NT2/D1 (cell line): ENCODE measurements around the gene METTL21A.
"Not testable (repeated sequence)": the region's sequence is repeated elsewhere in the genome, so short reads cannot be mapped to it uniquely, and the experiment has no call there.

ENCODE experiments used
- DNase-seq: peaks from one replicate; pipeline ENCODE4 v3.0.0-alpha.2; 2011; ENCODE audit warnings: low read depth, low spot score
- H3K27me3 ChIP-seq: 2 replicates; pipeline ENCODE4 v1.6.0; 2011; ENCODE audit warnings: mild to moderate bottlenecking; ENCODE audit not compliant: insufficient read length, insufficient read depth
- H3K36me3 ChIP-seq: 2 replicates; pipeline ENCODE4 v1.6.1; 2011; ENCODE audit warnings: mild to moderate bottlenecking, low read length, mixed read lengths; ENCODE audit not compliant: insufficient read depth, insufficient read length
- H3K4me1 ChIP-seq: 2 replicates; pipeline ENCODE4 v1.5.1; 2011; ENCODE audit not compliant: insufficient read depth, insufficient read length
- H3K4me3 ChIP-seq: 2 replicates; pipeline ENCODE4 v1.5.1; 2011; ENCODE audit warnings: low read depth; ENCODE audit not compliant: insufficient read length
- H3K9ac ChIP-seq: 2 replicates; pipeline ENCODE4 v1.6.0; 2011; ENCODE audit warnings: low read depth; ENCODE audit not compliant: insufficient read length
- H3K9me3 ChIP-seq: 2 replicates; pipeline ENCODE4 v1.5.1; 2011; ENCODE audit warnings: mild to moderate bottlenecking, low read length; ENCODE audit not compliant: insufficient read depth
- SUZ12 ChIP-seq: IDR thresholded peaks from 2 replicates; pipeline ENCODE4 v1.6.1; 2011; ENCODE audit not compliant: insufficient read length, insufficient read depth; ENCODE audit errors: extremely low read depth
- YY1 ChIP-seq: IDR thresholded peaks from 2 replicates; pipeline ENCODE4 v1.6.1; 2011; ENCODE audit not compliant: insufficient read length, insufficient read depth
- ZNF274 ChIP-seq: IDR thresholded peaks from 2 replicates; pipeline ENCODE4 v1.6.1; 2011; ENCODE audit warnings: mild to moderate bottlenecking, low read depth, low read length

Gene METTL21A

GRCh38 chr2:207660994-207661393, 35.8 kb upstream of the METTL21A start:
- H3K9me3 ChIP-seq: no peaks in the 10 kb centered on the region
- H3K9ac ChIP-seq: no peak overlapping the region
- H3K36me3 ChIP-seq: no peaks in the 10 kb centered on the region
- DNase-seq: no peak
- H3K27me3 ChIP-seq: no peaks in the 10 kb centered on the region
- no peak overlapping the region for H3K4me3 ChIP-seq
- TF ChIP-seq YY1: no peak
- TF ChIP-seq SUZ12: no peak
- TF ChIP-seq ZNF274: no peak
- peaks cover 4% of the 10 kb centered on the region for H3K4me1 ChIP-seq

- no peak overlapping the region for H3K4me3 ChIP-seq
- no peaks in the 10 kb centered on the region for H3K36me3 ChIP-seq
- no peak overlapping the region for H3K9ac ChIP-seq
- TF ChIP-seq SUZ12 (no peak), ZNF274 (no peak), YY1 (no peak)
- H3K4me1 ChIP-seq: peaks cover 4% of the 10 kb centered on the region
- DNase-seq: no peak
- no peaks in the 10 kb centered on the region for H3K9me3 ChIP-seq
- no peaks in the 10 kb centered on the region for H3K27me3 ChIP-seq
Observed at GRCh38 chr2:207658156-207658555, 33.0 kb upstream of the METTL21A start.

GRCh38 chr2:207655000-207655399, 29.8 kb upstream of the METTL21A start:
- H3K4me3 ChIP-seq: no peak overlapping the region

GRCh38 chr2:207646582-207646981, 21.4 kb upstream of the METTL21A start:
- not testable (repeated sequence) for H3K4me3 ChIP-seq, H3K27me3 ChIP-seq, DNase-seq, H3K36me3 ChIP-seq, H3K4me1 ChIP-seq, H3K9ac ChIP-seq
- H3K9me3 ChIP-seq: peaks cover 22% of the 10 kb centered on the region

More at GRCh38 chr2:207655000-207655399, 29.8 kb upstream of the METTL21A start:
- H3K36me3 ChIP-seq: no peaks in the 10 kb centered on the region
- no peaks in the 10 kb centered on the region for H3K9me3 ChIP-seq
- no peak for DNase-seq
- TF ChIP-seq ZNF274 (no peak), SUZ12 (no peak), YY1 (no peak)
- H3K27me3 ChIP-seq: no peaks in the 10 kb centered on the region
- H3K4me1 ChIP-seq: no peaks in the 10 kb centered on the region
- no peak overlapping the region for H3K9ac ChIP-seq

GRCh38 chr2:207643892-207644291, 18.7 kb upstream of the METTL21A start:
- H3K9ac ChIP-seq: no peak overlapping the region
- no peak for DNase-seq
- H3K36me3 ChIP-seq: no peaks in the 10 kb centered on the region
- H3K27me3 ChIP-seq: no peaks in the 10 kb centered on the region
- TF ChIP-seq SUZ12: no peak
- TF ChIP-seq ZNF274: no peak
- TF ChIP-seq YY1: no peak
- H3K9me3 ChIP-seq: peaks cover 41% of the 10 kb centered on the region
- no peak overlapping the region for H3K4me3 ChIP-seq
- no peaks in the 10 kb centered on the region for H3K4me1 ChIP-seq

GRCh38 chr2:207640661-207641060, 15.5 kb upstream of the METTL21A start:
- Histone ChIP-seq H3K4me1 (peaks cover 2% of the 10 kb centered on the region), H3K36me3 (no peaks in the 10 kb centered on the region), H3K9me3 (peaks cover 41% of the 10 kb centered on the region), H3K9ac (no peak overlapping the region), H3K27me3 (no peaks in the 10 kb centered on the region), H3K4me3 (no peak overlapping the region)
- TF ChIP-seq SUZ12 (no peak), YY1 (no peak), ZNF274 (no peak)
- no peak for DNase-seq

- DNase-seq: no peak
- no peak overlapping the region for H3K4me3 ChIP-seq
- H3K4me1 ChIP-seq: peaks cover 5% of the 10 kb centered on the region
- H3K36me3 ChIP-seq: no peaks in the 10 kb centered on the region
- H3K9me3 ChIP-seq: peaks cover 41% of the 10 kb centered on the region
- no peaks in the 10 kb centered on the region for H3K27me3 ChIP-seq
- H3K9ac ChIP-seq: no peak overlapping the region
- TF ChIP-seq ZNF274: no peak
- no peak for TF ChIP-seq SUZ12
- no peak for TF ChIP-seq YY1
Observed at GRCh38 chr2:207640160-207640559, 15.0 kb upstream of the METTL21A start.

GRCh38 chr2:207639288-207639687, 14.1 kb upstream of the METTL21A start:
- peaks cover 41% of the 10 kb centered on the region for H3K9me3 ChIP-seq
- not testable (repeated sequence) for DNase-seq, H3K27me3 ChIP-seq, H3K9ac ChIP-seq, H3K36me3 ChIP-seq, H3K4me3 ChIP-seq, H3K4me1 ChIP-seq
